Gastrocnemius medialis (tissue), 4 donors: Measurements from ENCODE around the gene DNAH6.

Experiments
- CTCF ChIP-seq, 5 experiments: fragments of 450-650 bp in 3 of 5; fragments of 200-600 bp in 2 of 5; sonication (generic) in 2 of 5; IDR thresholded peaks in 4 of 5; conservative IDR thresholded peaks in 1 of 5; 1 replicate in 4 of 5; 2 replicates in 1 of 5; pipeline ENCODE4 v1.5.1; 2016 to 2019; ENCODE audit warnings: antibody characterized with exemption in 5 of 5, mild to moderate bottlenecking in 3 of 5, moderate library complexity in 3 of 5
- POLR2A ChIP-seq, 2 donors: fragments of 450-650 bp; IDR thresholded peaks; one replicate each; pipeline ENCODE4 v1.6.1; 2017; ENCODE audit warnings: antibody characterized with exemption in 2 of 2, mild to moderate bottlenecking in 2 of 2, moderate library complexity in 2 of 2

GRCh38 chr2:84579661-84580060, 63.4 kb downstream of the DNAH6 start:
- no peak for TF ChIP-seq POLR2A (IDR thresholded peaks at IDR 0.05)
- TF ChIP-seq CTCF (IDR thresholded peaks at IDR 0.05 in 4 of 5, conservative IDR thresholded peaks at IDR 0.05 in 1 of 5), result no peak
